ENCODE data around the gene UBL7. TPM values are rescaled to one million over a fixed set of nuclear protein-coding genes. Genes with fewer than 3 reads are reported as not detected.

UBL7 gene
- total RNA-seq, 1 experiment from 2014 or later: 60.1 TPM

GRCh38 chr15:74429781-74430400, 31.1 kb downstream of the UBL7 start:
- in situ Hi-C loops (cut with HindIII; ENCODE audit: low pct_unique_long_range_greater_than_20kb, low sequenced_read_pairs): no loop called here
- no peak for DNase-seq (ENCODE audit: low read depth)

- DNase-seq (ENCODE audit: low read depth): no peak
- in situ Hi-C loops (cut with HindIII; ENCODE audit: low pct_unique_long_range_greater_than_20kb, low sequenced_read_pairs): no loop called here
These were observed 31.8 kb downstream of the UBL7 start for GRCh38 chr15:74428970-74429780.

GRCh38 chr15:74428442-74428787, 32.5 kb downstream of the UBL7 start:
- in situ Hi-C loops (cut with HindIII; ENCODE audit: low pct_unique_long_range_greater_than_20kb, low sequenced_read_pairs): no loop called here
- no peak for DNase-seq (ENCODE audit: low read depth)

- no peak for DNase-seq (ENCODE audit: low read depth)
- in situ Hi-C loops (cut with HindIII; ENCODE audit: low pct_unique_long_range_greater_than_20kb, low sequenced_read_pairs): no loop called here
These were observed 33.1 kb downstream of the UBL7 start for GRCh38 chr15:74427607-74428441.

- no peak for DNase-seq (ENCODE audit: low read depth)
- in situ Hi-C loops (cut with HindIII; ENCODE audit: low pct_unique_long_range_greater_than_20kb, low sequenced_read_pairs): no loop called here
These were observed 34.3 kb downstream of the UBL7 start for GRCh38 chr15:74426404-74427281.

- in situ Hi-C loops (cut with HindIII; ENCODE audit: low pct_unique_long_range_greater_than_20kb, low sequenced_read_pairs): no loop called here
- DNase-seq (ENCODE audit: low read depth): no peak
These were observed 35.3 kb downstream of the UBL7 start for GRCh38 chr15:74425630-74426029.

GRCh38 chr15:74424901-74425528, 35.9 kb downstream of the UBL7 start:
- no peak for DNase-seq (ENCODE audit: low read depth)
- in situ Hi-C loops (cut with HindIII; ENCODE audit: low pct_unique_long_range_greater_than_20kb, low sequenced_read_pairs): no loop called here

GRCh38 chr15:74423431-74424257, 37.3 kb downstream of the UBL7 start:
- no peak for DNase-seq (ENCODE audit: low read depth)
- in situ Hi-C loops (cut with HindIII; ENCODE audit: low pct_unique_long_range_greater_than_20kb, low sequenced_read_pairs): no loop called here

- in situ Hi-C loops (cut with HindIII; ENCODE audit: low pct_unique_long_range_greater_than_20kb, low sequenced_read_pairs): no loop called here
- DNase-seq (ENCODE audit: low read depth): peak; percentile 46
These were observed 38.1 kb downstream of the UBL7 start for GRCh38 chr15:74422652-74423430.

GRCh38 chr15:74422265-74422651, 38.7 kb downstream of the UBL7 start:
- in situ Hi-C loops (cut with HindIII; ENCODE audit: low pct_unique_long_range_greater_than_20kb, low sequenced_read_pairs): no loop called here
- no peak for DNase-seq (ENCODE audit: low read depth)

GRCh38 chr15:74421302-74422245, 39.4 kb downstream of the UBL7 start:
- DNase-seq (ENCODE audit: low read depth): no peak
- in situ Hi-C loops (cut with HindIII; ENCODE audit: low pct_unique_long_range_greater_than_20kb, low sequenced_read_pairs): no loop called here

- DNase-seq (ENCODE audit: low read depth): peak; percentile 48
- in situ Hi-C loops (cut with HindIII; ENCODE audit: low pct_unique_long_range_greater_than_20kb, low sequenced_read_pairs): no loop called here
These were observed 40.6 kb downstream of the UBL7 start for GRCh38 chr15:74420193-74420905.

- no peak for DNase-seq (ENCODE audit: low read depth)
- in situ Hi-C loops (cut with HindIII; ENCODE audit: low pct_unique_long_range_greater_than_20kb, low sequenced_read_pairs): no loop called here
These were observed 41.5 kb downstream of the UBL7 start for GRCh38 chr15:74419432-74419831.

GRCh38 chr15:74418575-74419338, 42.2 kb downstream of the UBL7 start:
- in situ Hi-C loops (cut with HindIII; ENCODE audit: low pct_unique_long_range_greater_than_20kb, low sequenced_read_pairs): no loop called here
- DNase-seq (ENCODE audit: low read depth): no peak

Data from Caki2 (cell line).